Stomach (tissue), 4 donors: ENCODE results near the gene RAD9B.

Experiments used
- CTCF ChIP-seq, 7 experiments: fragments of 450-650 bp in 4 of 7; fragments of 200-600 bp in 3 of 7; sonication (generic) in 3 of 7; IDR thresholded peaks; one replicate each; pipeline ENCODE4 v1.5.1; 2016 to 2019; ENCODE audit warnings: antibody characterized with exemption in 7 of 7, control low read depth in 2 of 7, mild to moderate bottlenecking in 1 of 7
- EP300 ChIP-seq: sonication (generic); formaldehyde crosslinking; IDR thresholded peaks from one replicate; pipeline ENCODE4 v1.6.1; 2017; ENCODE audit warnings: antibody characterized with exemption
- POLR2A ChIP-seq, 4 donors: fragments of 450-650 bp; IDR thresholded peaks; one replicate each; pipeline ENCODE4 v1.6.1; 2016; ENCODE audit warnings: antibody characterized with exemption in 4 of 4, control low read depth in 2 of 4, mild to moderate bottlenecking in 1 of 4, moderate library complexity in 1 of 4
- POLR2AphosphoS5 ChIP-seq, 3 donors: sonication (generic); formaldehyde crosslinking; IDR thresholded peaks; one replicate each; pipeline ENCODE4 v1.6.1; 2016; ENCODE audit warnings: antibody characterized with exemption in 3 of 3

GRCh38 chr12:110540048-110540447 lies 37.9 kb downstream of the RAD9B start:
- TF ChIP-seq POLR2AphosphoS5 (IDR thresholded peaks at IDR 0.05) (no peak), CTCF (IDR thresholded peaks at IDR 0.05) (no peak), POLR2A (IDR thresholded peaks at IDR 0.05) (no peak), EP300 (no peak)
